HG02885 (cell line): ENCODE measurements around the gene SUGT1.
"Not testable (repeated sequence)": the region's sequence is repeated elsewhere in the genome, so short reads cannot be mapped to it uniquely, and the experiment has no call there.

Source experiments
- ATAC-seq: cut with Tn5 transposase; IDR thresholded peaks from one replicate; pipeline ENCODE4 v1.9.1; 2021; ENCODE audit warnings: mild to moderate bottlenecking; ENCODE audit not compliant: unreplicated experiment, poor library complexity

SUGT1 gene

DNA sequence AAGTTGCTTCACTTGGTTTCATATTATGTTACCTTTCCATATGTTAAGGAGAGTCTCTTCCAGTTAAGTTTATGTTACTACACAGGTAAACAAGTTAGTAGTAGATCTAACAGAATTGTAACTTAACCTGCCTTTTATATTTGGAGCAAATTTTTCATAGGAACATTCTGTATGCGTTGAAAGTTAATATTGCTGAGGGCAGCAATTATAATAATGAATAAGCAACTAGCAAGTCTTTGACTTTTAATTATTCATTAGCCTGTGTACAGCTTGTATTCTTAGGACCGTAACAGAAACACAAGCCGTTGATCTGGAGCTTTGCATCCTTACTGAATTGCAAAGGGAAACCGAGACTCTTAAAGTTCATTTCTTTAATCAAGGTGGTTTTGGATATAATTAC is 11.6 kb downstream of the SUGT1 start:
- ATAC-seq, result no peak

DNA sequence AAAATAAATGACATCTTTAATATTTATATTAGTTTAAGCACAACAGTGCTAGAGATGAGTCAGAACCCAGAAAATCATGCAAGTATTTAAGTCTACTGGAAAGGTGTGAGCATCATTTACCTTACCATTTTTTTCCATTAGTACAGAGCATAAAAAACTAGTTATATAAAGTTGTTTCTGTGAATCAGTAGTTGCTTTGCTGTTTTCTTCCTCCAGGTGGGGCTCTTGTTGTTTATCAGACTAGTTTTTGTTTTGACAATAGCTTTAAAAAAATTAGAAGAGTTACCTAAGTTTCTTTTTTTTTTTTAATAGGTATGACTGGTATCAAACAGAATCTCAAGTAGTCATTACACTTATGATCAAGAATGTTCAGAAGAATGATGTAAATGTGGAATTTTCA is 12.7 kb downstream of the SUGT1 start:
- ATAC-seq, result no peak

DNA sequence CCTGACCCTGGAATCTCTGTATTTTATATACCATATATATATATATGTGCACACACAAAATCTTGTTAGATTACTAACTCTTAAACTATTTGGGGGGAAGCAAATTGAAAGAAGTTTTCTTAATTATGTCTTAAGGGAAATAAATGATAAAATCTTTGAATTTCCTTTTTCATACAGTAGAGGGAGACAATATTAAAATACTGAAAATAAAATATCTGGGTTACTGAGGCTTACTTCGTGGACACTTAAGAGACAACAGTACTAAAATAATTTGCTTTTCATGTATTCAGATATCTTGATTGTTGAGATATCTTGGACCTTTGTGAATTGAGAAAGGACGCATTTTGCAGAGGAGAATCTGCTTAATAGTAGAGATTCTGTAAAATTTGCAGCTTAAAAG is 17.0 kb downstream of the SUGT1 start:
- no peak for ATAC-seq

DNA sequence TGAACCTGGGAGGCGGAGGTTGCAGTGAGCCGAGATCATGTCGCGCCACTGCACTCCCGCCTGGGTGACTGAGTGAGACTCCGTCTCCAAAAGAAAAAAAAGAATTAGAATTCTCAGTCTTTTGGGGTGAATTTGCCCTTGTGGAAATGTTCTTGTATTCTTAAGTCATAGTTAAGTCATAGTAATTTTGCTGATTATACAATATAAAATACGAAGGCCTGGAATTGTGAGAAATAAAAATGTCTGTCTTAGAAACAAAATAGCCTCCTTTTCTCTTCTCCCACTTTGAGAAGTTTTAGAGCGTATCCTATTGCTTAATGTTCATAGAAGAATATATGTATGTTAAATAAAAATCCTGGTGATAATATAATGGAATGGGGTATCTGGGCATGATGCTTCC is 18.1 kb downstream of the SUGT1 start:
- ATAC-seq, result no peak

DNA sequence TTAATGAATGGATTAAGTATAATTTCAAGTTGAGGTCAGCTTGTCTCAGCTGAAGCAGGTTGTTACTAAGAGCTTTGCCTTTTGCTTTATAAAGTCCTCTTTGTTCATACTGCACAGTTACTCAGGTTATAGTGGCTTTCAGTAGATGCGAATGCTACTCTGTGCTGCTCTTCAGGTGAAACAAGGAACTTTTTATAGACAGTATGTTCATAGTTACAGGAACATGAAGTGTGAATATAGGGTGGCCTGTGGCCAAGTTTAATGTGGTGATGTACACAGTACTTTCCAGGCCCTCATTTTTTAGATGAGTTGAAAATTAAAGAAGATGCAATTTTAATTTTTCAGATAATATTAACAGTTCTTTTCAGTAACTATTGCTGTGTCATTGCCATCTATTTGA is 20.8 kb downstream of the SUGT1 start:
- ATAC-seq, result no peak

DNA sequence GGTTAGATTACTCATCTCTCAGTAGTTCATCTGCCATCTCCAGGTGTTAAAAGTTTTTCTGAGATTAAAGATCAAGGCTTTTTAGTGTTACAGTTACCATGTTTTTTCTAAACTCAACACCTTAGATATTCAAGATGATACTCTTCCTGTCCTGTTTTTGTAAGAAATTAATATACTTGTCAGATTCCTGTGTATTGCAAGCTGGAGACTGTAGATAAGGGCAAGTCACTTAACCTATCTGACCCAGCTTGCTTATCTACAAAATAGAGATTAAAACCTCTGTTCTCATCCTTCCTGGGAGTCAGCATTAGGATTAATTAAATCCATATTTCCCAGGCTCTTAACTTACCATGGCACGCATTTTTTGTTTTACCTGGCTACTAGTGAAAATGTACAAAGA is 25.2 kb downstream of the SUGT1 start:
- ATAC-seq, result no peak

DNA sequence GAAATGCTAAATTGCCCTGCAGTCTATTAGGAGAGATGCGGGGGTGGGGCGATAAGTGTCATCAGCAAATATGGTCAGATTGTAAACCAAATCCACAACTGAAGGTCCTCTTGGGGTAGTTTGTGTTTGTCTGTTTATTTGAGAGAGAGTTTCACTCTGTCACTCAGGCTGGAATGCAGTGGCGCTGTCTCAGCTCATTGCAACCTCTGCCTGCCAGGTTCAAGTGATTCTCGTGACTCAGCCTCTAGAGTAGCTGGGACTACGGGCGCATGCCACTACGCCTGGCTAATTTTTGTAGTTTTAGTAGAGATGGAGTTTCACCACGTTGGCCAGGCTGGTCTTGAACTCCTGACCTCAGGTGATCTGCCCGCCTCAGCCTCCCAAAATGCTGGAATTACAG is 33.2 kb downstream of the SUGT1 start:
- not testable (repeated sequence) for ATAC-seq

DNA sequence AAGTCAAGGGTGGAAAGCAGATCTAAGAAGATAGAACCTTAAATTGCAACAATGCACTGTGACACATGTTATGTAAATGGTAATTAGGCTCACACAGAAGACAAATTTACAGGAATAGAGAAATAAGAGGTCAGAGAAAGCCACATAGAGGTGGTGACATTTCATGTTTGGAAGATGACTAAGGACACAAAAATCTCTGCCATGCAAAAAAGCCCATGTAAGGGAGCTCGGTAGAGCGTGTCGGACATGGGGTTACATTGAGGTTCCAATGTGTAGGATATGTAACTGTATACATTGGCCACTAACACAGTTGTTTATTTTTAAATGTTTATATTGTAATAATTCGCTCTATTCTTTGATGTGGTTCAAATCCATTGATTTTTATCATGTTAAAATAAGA is 33.7 kb downstream of the SUGT1 start:
- ATAC-seq, result no peak

DNA sequence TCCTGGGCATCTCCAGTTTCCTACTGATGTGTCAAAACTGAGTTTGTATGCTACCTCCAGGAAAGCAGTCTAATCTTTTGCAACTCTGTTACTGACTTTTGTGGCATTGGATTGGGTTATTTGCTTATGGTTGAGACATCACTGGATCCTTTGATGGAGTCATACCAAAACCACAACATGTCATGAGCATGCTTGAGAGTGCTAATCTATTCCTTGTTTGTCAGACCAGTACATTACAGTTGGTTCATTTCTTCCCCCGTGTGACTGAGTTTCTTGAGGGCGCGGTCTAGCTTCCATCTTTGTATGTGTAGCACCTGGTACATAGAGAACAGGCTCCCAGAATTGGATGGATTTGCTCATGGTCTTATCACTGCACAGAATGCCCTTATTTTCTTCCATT is 43.2 kb downstream of the SUGT1 start:
- peak; percentile 90 for ATAC-seq

DNA sequence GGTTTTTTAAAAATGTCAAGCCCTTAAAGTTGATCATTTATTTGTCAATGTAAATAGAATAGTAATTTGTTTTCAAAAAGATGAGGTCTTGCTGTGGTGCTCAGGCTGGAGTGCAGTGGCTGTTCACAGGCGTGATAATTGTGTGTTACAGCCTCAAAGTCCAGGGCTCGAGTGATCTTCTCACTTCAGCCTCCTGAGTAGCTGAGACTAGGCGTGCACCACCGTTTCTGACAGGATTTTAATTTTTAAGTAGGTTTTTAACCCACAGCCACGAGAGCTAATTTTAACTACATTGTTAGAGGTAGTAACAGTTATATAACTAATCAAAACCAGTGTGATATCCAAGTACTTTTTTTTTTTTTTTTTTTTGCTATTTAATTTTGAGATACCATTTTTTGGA is 43.9 kb downstream of the SUGT1 start:
- no peak for ATAC-seq

DNA sequence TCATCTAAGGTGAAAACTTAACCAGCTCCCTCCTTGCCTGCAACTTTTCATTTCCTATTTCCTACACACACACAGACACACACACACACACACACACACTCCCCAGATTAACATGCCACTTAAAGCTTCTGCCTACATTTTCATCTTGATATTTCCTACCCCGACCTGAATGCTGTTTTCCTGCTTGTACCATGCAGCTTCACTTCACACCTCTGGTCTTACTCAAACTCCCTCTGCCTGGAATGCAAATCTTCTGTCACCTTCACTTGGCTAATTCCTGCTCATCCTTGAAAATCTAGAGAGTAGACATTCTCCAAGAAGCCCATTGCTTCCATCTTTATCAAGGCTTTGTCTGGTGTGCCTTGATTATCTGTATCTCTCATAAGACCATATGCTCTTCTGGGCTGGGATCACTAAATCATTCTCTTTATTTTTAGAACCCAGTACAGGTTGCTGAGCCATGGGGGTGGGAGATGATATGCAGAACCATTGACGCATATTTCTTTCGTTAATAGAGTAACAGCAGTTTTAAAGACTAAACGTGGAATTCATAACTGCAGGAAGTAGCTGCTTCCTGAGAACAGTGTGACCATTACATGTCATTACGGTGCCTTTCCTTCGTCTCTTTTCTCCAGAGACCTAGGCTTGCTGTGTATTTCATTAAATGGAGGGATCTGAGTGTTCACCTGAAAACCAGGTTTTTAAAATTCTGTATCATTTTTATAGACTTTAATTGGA is 49.3 kb downstream of the SUGT1 start:
- ATAC-seq, result no peak

DNA sequence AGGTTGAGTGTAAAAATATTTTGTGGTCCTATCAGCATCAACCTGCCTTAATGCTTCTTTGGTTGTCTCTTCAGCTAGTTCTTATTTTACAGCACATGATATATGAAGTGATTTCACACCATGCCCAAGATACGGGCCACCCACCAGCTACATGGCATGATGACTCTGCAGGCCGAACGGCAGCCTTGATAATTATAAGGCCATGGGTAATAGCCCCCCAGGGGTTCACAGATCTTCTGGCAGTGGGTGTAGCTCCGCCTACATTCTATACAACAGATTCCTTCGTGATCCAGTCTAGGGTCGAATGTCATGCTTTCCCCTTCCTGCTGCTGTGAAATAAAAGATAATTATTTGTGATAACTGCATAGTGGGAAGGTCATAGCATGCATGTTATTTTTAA is 50.8 kb downstream of the SUGT1 start:
- ATAC-seq, result no peak

DNA sequence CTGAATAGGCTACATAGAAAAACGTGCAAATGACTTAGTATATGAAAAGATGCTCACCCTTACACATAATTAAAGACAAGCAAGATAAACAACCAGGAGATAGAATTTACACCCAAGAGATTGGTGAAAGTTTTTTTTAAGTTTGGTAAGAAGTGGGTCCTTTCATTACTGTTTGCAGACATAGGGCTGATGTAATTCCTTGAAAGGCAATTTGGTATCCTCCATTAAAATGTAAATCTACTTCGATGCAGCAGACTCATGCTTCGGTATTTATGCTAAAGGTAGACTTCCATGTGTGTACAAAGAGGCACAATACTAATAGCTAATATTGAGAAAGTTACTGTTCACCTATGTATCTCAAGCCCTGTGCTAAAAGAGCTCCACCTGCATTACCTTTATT is 53.4 kb downstream of the SUGT1 start:
- ATAC-seq, result no peak

DNA sequence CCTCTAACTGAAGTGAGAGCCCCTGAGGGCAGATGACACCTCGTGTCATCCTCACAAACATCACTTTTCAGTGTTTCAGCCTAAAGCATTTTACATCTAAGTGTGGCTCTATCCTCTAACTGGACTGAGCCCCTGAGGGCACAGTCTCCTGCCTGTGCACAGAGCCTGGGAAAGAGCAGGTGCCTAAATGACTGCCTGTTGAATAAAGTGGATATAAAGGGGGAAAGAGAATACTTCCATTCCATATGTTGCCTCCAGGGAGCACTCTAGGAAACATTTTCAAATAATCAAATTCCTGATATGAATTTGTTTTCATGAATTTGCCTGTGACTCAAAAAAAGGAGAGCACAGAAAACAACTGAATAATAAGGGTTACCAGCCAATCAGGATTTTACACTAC is 54.7 kb downstream of the SUGT1 start:
- no peak for ATAC-seq

DNA sequence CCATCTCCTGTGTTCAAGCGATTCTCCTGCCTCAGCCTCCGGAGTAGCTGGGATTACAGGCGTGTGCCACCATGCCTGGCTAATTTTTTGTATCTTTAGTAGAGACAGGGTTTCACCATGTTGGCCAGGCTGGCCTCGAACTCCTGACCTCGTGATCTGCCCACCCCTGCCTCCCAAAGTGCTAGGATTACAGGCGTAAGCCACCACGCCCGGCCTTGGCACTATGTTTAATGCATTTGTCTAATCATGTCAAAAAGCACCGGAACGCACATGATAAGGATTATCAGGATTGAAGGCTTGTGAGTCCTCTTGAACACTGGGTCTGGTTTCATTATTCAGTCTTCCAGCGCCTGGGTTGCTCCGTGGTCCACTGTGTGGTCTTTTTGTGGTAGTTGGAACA is 55.6 kb downstream of the SUGT1 start:
- ATAC-seq, result not testable (repeated sequence)

DNA sequence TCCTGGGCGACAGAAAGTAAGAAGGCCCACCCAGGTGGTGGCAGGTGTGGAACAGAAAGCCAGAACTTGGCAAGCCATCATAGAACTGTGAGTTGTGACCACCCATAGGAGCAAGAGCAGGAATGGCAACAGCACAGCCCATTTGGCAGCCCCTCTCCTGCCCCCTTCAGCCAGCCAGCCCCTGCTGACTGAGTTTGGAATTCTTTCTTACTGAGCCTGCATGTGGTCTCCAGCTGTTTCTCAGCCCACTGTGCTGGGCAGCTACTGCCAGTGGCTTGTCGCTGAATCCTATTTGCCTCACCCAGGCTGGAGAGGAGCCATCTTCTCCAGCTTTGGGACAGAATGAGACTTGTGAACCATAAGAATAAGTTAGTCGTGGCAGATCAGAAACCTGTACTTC is 58.6 kb downstream of the SUGT1 start:
- no peak for ATAC-seq

DNA sequence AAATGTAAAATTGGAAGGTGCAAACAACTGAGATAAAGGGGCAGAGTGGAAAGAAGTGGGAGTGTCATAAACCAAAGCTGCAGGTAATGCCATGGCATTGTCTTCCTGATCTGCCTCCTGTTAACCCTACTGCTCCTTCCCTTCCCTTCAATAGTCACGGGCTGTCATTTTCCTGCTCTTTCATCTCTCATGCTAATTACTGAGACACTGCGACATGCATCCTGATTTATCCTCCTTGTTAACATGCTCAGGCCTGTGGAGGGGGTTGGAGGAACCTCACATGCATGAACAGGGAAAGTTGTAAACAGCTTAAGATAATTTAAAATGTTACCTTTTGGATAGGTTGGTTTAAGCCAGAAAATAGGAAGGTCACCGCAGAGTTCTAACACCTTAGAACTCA is 59.7 kb downstream of the SUGT1 start:
- no peak for ATAC-seq

DNA sequence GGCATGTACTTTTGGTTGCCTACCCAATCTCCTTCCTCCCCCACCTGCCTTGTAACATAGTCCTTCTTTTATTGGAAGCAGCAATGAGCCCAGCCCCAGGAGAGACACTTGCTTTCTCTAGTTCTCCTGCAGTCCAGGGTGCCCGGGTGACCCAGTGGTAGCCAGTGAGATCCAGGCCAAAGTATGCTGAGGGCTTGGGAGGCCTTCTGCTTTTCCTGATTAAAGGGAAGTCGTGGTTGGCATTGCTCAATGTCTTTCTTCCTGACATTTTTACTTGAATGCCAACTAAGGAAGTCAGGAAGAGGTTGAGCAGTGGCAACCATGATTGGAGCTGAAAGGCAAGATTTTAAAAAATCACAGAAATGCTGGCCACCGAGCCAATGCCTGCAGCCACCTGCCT is 61.3 kb downstream of the SUGT1 start:
- no peak for ATAC-seq

DNA sequence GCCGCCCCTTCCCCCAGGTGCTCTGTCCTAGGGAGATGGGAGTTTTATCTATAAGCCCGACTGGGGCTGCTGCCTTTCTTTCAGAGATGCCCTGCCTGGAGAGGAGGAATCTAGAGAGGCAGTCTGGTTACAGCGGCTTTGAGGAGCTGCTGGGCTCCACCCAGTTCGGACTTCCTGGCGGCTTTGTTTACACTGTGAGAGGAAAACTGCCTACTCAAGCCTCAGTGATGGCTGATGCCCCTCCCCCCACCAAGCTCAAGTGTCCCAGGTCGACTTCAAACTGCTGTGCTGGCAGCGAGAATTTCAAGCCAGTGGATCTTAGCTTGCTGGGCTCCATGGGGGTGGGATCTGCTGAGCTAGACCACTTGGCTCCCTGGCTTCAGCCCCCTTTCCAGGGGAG is 68.3 kb downstream of the SUGT1 start:
- not testable (repeated sequence) for ATAC-seq

DNA sequence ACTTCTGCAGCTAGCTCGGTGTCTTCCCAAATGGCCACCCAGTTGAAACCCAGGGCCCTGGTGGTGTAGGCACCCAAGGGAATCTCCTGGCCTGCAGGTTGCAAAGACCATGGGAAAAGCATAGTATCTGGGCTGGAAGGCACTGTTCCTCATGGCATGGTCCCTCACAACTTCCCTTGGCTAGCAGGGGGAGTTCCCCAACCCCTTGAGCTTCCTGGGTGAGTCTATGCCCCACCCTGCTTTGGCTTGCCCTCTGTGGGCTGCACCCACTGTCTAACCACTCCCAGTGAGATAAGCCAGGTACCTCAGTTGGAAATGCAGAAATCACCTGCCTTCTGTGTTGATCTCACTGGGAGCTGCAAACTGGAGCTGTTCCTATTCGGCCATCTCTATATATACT is 68.7 kb downstream of the SUGT1 start:
- not testable (repeated sequence) for ATAC-seq

DNA sequence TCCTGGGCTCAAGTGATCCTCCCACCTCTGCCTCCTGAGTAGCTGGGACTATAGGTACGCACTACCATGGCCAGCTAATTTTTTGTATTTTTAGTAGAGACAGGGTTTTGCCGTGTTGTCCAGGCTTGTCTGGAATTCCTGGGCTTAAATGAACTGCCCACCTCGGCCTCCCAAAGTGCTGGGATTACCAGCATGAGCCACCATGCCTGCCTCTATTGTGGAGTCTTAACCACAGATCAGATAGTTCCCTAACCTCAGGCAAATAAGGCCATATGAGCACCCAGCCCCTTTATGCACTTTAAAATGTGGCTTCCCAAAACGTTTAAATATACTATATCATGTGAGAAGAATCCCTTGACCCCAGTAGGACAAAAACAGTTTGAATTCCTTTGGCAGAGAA is 70.5 kb downstream of the SUGT1 start:
- no peak for ATAC-seq

DNA sequence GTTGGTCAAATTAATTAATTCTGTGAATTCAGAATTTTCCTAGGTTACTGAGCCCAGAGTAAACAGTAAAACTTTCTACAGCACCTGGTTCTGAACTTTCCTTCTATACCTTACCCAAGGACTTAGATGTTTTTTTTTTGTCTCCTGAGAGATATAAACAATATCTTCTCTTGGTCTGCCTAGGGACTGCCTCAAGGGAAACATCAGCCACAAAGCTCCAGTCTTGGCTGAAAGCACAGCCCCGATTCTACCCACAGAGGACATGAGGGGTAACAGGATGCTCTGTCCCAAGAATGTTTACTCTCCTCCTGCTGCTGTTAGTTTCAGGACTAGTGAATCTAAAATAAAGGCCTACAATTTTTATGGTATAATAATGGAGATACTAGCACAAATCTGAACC is 72.7 kb downstream of the SUGT1 start:
- ATAC-seq, result no peak

DNA sequence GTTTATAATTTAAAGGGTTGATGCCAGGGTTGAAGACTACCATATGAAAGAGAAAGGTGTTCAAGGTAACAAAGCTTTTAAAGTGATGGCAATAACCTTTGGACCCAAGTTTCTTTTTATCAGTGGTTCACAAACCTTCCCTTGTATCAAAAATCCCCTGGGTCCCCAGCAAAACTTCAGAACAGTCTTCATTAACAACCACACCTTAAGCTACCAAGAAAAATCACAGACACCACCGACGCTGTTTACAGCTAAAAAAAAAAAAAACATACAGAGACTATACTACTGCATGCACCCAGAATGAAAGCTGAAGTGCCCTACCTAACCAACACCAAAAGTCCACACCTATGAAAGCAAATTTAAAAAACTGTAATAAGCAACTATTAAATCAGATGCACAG is 73.6 kb downstream of the SUGT1 start:
- no peak for ATAC-seq
